Keratinocyte (primary cell): ENCODE results near the gene AGO1. TPM values are rescaled to one million over a fixed set of nuclear protein-coding genes. Genes with fewer than 3 reads are reported as not detected.

Experiments
- DNase-seq: peaks from one replicate; pipeline ENCODE4 v3.0.0-alpha.2; 2011; ENCODE audit warnings: low read depth, missing footprints, low spot score
- FAIRE-seq: peaks from 2 replicates; lab custom pipeline; 2011; peaks lifted over from hg19 to GRCh38; lab: Jason Lieb, UNC
- H2AFZ ChIP-seq: 2 replicates; pipeline ENCODE4 v1.6.0; 2012; ENCODE audit warnings: low read length, control low read depth, inconsistent platforms; ENCODE audit not compliant: control insufficient read depth
- H3K27ac ChIP-seq: 2 replicates; pipeline ENCODE4 v1.5.1; 2011; ENCODE audit warnings: low read length; ENCODE audit not compliant: control insufficient read depth, insufficient read depth
- H3K27me3 ChIP-seq: 3 replicates; pipeline ENCODE4 v1.6.0; 2011; ENCODE audit warnings: low read length; ENCODE audit not compliant: control insufficient read depth, insufficient read depth; ENCODE audit errors: extremely low read depth
- H3K36me3 ChIP-seq, 2 experiments: 2 replicates in 1 of 2; 3 replicates in 1 of 2; pipeline ENCODE4 v1.5.1; 2011; ENCODE audit warnings: low read length in 2 of 2, mild to moderate bottlenecking in 1 of 2; ENCODE audit not compliant: control insufficient read depth in 2 of 2, insufficient read depth in 2 of 2; ENCODE audit errors: extremely low read depth in 1 of 2
- H3K4me1 ChIP-seq: 3 replicates; pipeline ENCODE4 v1.5.1; 2011; ENCODE audit warnings: low read length; ENCODE audit not compliant: control insufficient read depth, insufficient read depth; ENCODE audit errors: extremely low read depth
- H3K4me2 ChIP-seq: 3 replicates; pipeline ENCODE4 v1.6.0; 2011; ENCODE audit warnings: low read depth, low read length; ENCODE audit not compliant: control insufficient read depth, insufficient read depth; ENCODE audit errors: extremely low read depth
- H3K4me3 ChIP-seq, 3 experiments: fragments of 200-600 bp in 1 of 3; sonication (generic) in 1 of 3; 2 replicates in 2 of 3; 3 replicates in 1 of 3; pipeline ENCODE4 v1.5.1; 2011 to 2016; ENCODE audit warnings: low read length in 3 of 3, mild to moderate bottlenecking in 3 of 3, control low read depth in 2 of 3, inconsistent platforms in 1 of 3, low read depth in 1 of 3, mixed read lengths in 1 of 3, mixed run types in 1 of 3, moderate library complexity in 1 of 3; ENCODE audit not compliant: control insufficient read depth in 2 of 3, insufficient read depth in 2 of 3; ENCODE audit errors: extremely low read depth in 1 of 3
- H3K79me2 ChIP-seq: 2 replicates; pipeline ENCODE4 v1.6.0; 2012; ENCODE audit warnings: low read length; ENCODE audit not compliant: control insufficient read depth, insufficient read depth
- H3K9ac ChIP-seq: 3 replicates; pipeline ENCODE4 v1.6.0; 2011; ENCODE audit warnings: low read length; ENCODE audit not compliant: control insufficient read depth, insufficient read depth; ENCODE audit errors: extremely low read depth
- H3K9me1 ChIP-seq: 3 replicates; pipeline ENCODE4 v1.6.0; 2011; ENCODE audit warnings: low read length; ENCODE audit not compliant: control insufficient read depth, insufficient read depth; ENCODE audit errors: extremely low read depth
- H3K9me3 ChIP-seq: 2 replicates; pipeline ENCODE4 v1.5.1; 2012; ENCODE audit warnings: low read depth, low read length; ENCODE audit not compliant: control insufficient read depth
- H4K20me1 ChIP-seq: 3 replicates; pipeline ENCODE4 v1.6.0; 2011; ENCODE audit warnings: low read length; ENCODE audit not compliant: control insufficient read depth, insufficient read depth; ENCODE audit errors: extremely low read depth
- EZH2 ChIP-seq: IDR thresholded peaks from one replicate; pipeline ENCODE4 v1.6.1; 2012; ENCODE audit warnings: inconsistent platforms, mild to moderate bottlenecking, low read length, moderate library complexity
- dilution Hi-C: fragments of 300-500 bp; cut with MboI; formaldehyde crosslinking; loops from one replicate; pipeline ENCODE4 v1.7.0; 2020; ENCODE audit warnings: low sequenced_read_pairs; ENCODE audit not compliant: extremely low pct_ligation_motif_present
- polyA minus RNA-seq, 3 experiments: library from RNA; depleted of rRNA, polyadenylated mRNA; stranded (reverse); fragments of >200 nt; gene quantifications; 1 replicate in 1 of 3; 2 replicates in 1 of 3; 3 replicates in 1 of 3; pipeline ENCODE4 v1.2.3, GENCODE V29; 2011
- polyA plus RNA-seq, 5 experiments: library from polyadenylated mRNA; depleted of rRNA in 3 of 5; stranded (reverse) in 3 of 5; stranded (forward) in 1 of 5; unstranded in 1 of 5; fragments of >200 nt; gene quantifications; 1 replicate in 1 of 5; 2 replicates in 3 of 5; 3 replicates in 1 of 5; pipeline versions ENCODE4 v1.2.1 to v1.2.3, GENCODE V29; 2011 to 2012; ENCODE audit warnings: missing spikeins in 2 of 5, low read depth in 1 of 5, low replicate concordance in 1 of 5
- TF ChIP-seq, protein P1 (sequence below), 3 experiments: IDR thresholded peaks in 1 of 3; conservative IDR thresholded peaks in 1 of 3; optimal IDR thresholded peaks in 1 of 3; 2 replicates in 2 of 3; 3 replicates in 1 of 3; pipeline versions ENCODE3 to v1.5.1; 2011; ENCODE audit warnings: low read length in 3 of 3, mild to moderate bottlenecking in 3 of 3, moderate library complexity in 2 of 3, control low read depth in 1 of 3, inconsistent platforms in 1 of 3; ENCODE audit not compliant: insufficient read depth in 2 of 3; ENCODE audit errors: extremely low read depth in 1 of 3

The AGO1 gene
- polyA plus RNA-seq (4.2 to 10.4 TPM (median 5.7 TPM) in 3 replicates), polyA minus RNA-seq (22.8 to 46.3 TPM (median 25.5 TPM) in 3 replicates)
- 1.5 TPM for polyA plus RNA-seq (2011; ENCODE audit: low read depth)
- polyA plus RNA-seq (2011; cell fraction: cytosol; rRNA removed), result 6.4 and 6.8 TPM in 2 replicates
- 10.0 and 11.8 TPM in 2 replicates for polyA plus RNA-seq (2011; cell fraction: nucleus; rRNA removed)
- 3.1 and 9.1 TPM in 2 replicates for polyA plus RNA-seq (2012; ENCODE audit: low replicate concordance)
- 11.1 TPM for polyA minus RNA-seq (2011; cell fraction: cytosol; rRNA and poly(A)+ RNA removed)
- 7.1 and 15.7 TPM in 2 replicates for polyA minus RNA-seq (2011; cell fraction: nucleus; rRNA and poly(A)+ RNA removed)

DNA sequence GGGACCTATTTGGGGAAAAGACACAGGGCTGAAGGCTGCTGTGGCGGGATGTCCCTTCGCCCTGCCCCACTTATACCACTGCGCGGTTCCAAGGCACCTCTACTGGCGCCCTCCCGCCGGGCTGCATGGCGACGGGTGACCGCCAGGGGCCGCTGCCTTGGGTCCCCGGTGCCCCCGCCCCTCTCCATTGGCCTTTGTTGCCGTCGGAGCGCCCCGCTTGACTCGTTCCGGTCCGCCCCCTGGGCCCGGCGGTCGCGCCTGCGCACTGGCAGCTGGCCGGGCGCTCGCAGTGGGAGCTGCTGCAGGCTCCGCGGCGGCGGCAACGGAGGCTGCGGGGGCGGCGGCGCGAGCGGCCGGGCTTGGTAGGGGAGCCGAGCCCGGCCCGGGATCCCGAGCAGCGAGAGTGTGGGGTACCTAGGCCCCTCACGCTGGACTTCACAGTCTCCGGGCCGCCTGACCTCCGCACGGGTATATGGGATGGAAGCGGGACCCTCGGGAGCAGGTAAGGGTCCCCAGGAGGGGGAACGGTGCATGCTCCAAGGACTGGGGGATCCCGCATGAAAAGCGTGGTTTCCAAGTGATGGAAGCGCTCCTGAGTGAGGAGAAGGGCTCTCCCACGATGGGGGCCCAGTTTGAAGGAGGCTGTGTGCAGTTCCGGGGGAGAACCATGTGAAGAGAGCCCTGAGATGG lies at the start of gene AGO1:
TSS of gene AGO1 (plus strand) at position 265 of the 690 bp plus-strand sequence. CDS start at position 478, 213 bp downstream.
- H3K9ac ChIP-seq, result peak within 1 kb of the TSS; percentile 87
- no peaks in the 10 kb centered on the region for H3K36me3 ChIP-seq
- no peaks in the 10 kb centered on the region for H3K4me1 ChIP-seq
- H2AFZ ChIP-seq, result peak within 1 kb of the TSS; percentile 94
- H3K79me2 ChIP-seq, result peaks cover 7% of the 10 kb centered on the region
- dilution Hi-C loops, result no loop called here
- H3K27ac ChIP-seq, result peak within 1 kb of the TSS; percentile 51
- peak; percentile 53 for DNase-seq
- FAIRE-seq, result no peak
- H3K4me3 ChIP-seq, result peak within 1 kb of the TSS; percentile 79 to 98 (median 82)
- H3K27me3 ChIP-seq, result no peaks in the 10 kb centered on the region
- H4K20me1 ChIP-seq, result no peaks in the 10 kb centered on the region
- no peak for TF ChIP-seq EZH2
- TF ChIP-seq, protein P1, sequence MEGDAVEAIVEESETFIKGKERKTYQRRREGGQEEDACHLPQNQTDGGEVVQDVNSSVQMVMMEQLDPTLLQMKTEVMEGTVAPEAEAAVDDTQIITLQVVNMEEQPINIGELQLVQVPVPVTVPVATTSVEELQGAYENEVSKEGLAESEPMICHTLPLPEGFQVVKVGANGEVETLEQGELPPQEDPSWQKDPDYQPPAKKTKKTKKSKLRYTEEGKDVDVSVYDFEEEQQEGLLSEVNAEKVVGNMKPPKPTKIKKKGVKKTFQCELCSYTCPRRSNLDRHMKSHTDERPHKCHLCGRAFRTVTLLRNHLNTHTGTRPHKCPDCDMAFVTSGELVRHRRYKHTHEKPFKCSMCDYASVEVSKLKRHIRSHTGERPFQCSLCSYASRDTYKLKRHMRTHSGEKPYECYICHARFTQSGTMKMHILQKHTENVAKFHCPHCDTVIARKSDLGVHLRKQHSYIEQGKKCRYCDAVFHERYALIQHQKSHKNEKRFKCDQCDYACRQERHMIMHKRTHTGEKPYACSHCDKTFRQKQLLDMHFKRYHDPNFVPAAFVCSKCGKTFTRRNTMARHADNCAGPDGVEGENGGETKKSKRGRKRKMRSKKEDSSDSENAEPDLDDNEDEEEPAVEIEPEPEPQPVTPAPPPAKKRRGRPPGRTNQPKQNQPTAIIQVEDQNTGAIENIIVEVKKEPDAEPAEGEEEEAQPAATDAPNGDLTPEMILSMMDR (optimal IDR thresholded peaks at IDR 0.05 in 1 of 3, IDR thresholded peaks at IDR 0.05 in 1 of 3, conservative IDR thresholded peaks at IDR 0.05 in 1 of 3; ENCODE audit: extremely low read depth in 1 of 3, insufficient read depth in 2 of 3, low read length in 3 of 3), result peak; percentile 74 to 96 (median 94)
- no peaks in the 10 kb centered on the region for H3K9me3 ChIP-seq
- H3K9me1 ChIP-seq, result peaks cover 3% of the 10 kb centered on the region
- H3K4me2 ChIP-seq, result peak within 1 kb of the TSS; percentile 89

DNA sequence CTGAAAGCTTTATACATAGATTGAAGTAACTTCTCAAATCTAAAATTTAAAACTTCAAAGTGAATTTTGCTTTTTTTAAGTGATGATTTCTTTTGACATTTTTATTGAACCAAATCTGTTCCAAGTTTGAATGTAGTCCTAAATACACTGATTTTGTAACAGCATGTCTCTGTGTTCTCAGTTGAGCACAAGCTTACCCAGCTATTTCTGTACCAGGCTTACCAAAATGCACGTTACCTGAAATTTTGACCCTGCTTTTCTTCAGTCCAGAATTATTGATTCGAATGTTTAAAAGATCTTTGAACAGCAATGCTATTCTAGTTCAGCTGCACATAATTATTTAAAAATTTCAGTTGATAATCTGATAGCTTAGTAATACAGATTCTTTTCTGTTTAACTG lies 49.6 kb upstream of the AGO1 start:
- no peak overlapping the region for H3K9ac ChIP-seq
- no peak for FAIRE-seq
- TF ChIP-seq, protein P1 (optimal IDR thresholded peaks at IDR 0.05 in 1 of 3, IDR thresholded peaks at IDR 0.05 in 1 of 3, conservative IDR thresholded peaks at IDR 0.05 in 1 of 3; ENCODE audit: extremely low read depth in 1 of 3, insufficient read depth in 2 of 3, low read length in 3 of 3), result no peak
- no peak for TF ChIP-seq EZH2
- dilution Hi-C loops, result no loop called here
- no peaks in the 10 kb centered on the region for H3K9me3 ChIP-seq
- no peak overlapping the region for H2AFZ ChIP-seq
- no peak overlapping the region for H3K4me3 ChIP-seq
- no peaks in the 10 kb centered on the region for H3K79me2 ChIP-seq
- no peak overlapping the region for H3K4me2 ChIP-seq
- peaks cover 3 to 5% of the 10 kb centered on the region in 2 experiments for H3K36me3 ChIP-seq
- H4K20me1 ChIP-seq, result no peaks in the 10 kb centered on the region
- no peaks in the 10 kb centered on the region for H3K27me3 ChIP-seq
- no peak overlapping the region for H3K27ac ChIP-seq
- H3K4me1 ChIP-seq, result peaks cover 7% of the 10 kb centered on the region
- no peak for DNase-seq
- H3K9me1 ChIP-seq, result no peaks in the 10 kb centered on the region
